GM12878 (cell line): ENCODE measurements around the gene E2F1. TPM values are rescaled to one million over a fixed set of nuclear protein-coding genes. Genes with fewer than 3 reads are reported as not detected.

Source experiments
- ATAC-seq: fragments of 200-7000 bp; cut with Tn5 transposase; 3 replicates; pipeline ENCODE4 v1.9.1; 2020; ENCODE audit warnings: mild to moderate bottlenecking, moderate library complexity
- BruUV-seq: library from RNA; stranded (reverse); fragments of 400-500 nt; replicated peaks from 2 replicates; lab custom pipeline; 2021; lab: Mats Ljungman, UMichigan
- CTCF ChIA-PET: fragments of 300-600 bp; sonication (Branson Sonifier 250); formaldehyde crosslinking; extraction: SDS; loops from one replicate; lab custom pipeline; 2021; ENCODE audit warnings: inconsistent platforms; lab: Yijun Ruan, JAX
- POLR2A ChIA-PET: fragments of 350-600 bp; formaldehyde crosslinking; extraction: SDS; loops from one replicate; lab custom pipeline; 2021; ENCODE audit warnings: inconsistent platforms; lab: Charles Lee
- RAD21 ChIA-PET: fragments of 300-600 bp; sonication (Branson Sonifier 250); formaldehyde crosslinking; loops from one replicate; lab custom pipeline; 2023; ENCODE audit warnings: antibody characterized with exemption; ENCODE audit not compliant: unreplicated experiment; lab: Charles Lee
- SMC1A ChIA-PET: fragments of 300-600 bp; sonication (Branson Sonifier 250); formaldehyde crosslinking; loops from one replicate; lab custom pipeline; 2023; ENCODE audit not compliant: unreplicated experiment, uncharacterized antibody; lab: Charles Lee
- DNase-seq: peaks from one replicate; pipeline ENCODE4 v3.0.0-alpha.2; 2011; ENCODE audit warnings: low read depth, low spot score
- FAIRE-seq: peaks from 3 replicates; lab custom pipeline; 2011; peaks lifted over from hg19 to GRCh38; lab: Jason Lieb, UNC
- H2AFZ ChIP-seq: 2 replicates; pipeline ENCODE4 v1.6.0; 2011; ENCODE audit warnings: low read depth, low read length, control low read depth; ENCODE audit not compliant: control insufficient read depth
- H3K27ac ChIP-seq: 2 replicates; pipeline ENCODE4 v1.5.1; 2011; ENCODE audit warnings: control low read depth; ENCODE audit not compliant: control insufficient read depth, insufficient read depth
- H3K27me3 ChIP-seq, 2 experiments: replicated peaks in 1 of 2; 2 replicates each; pipeline versions ENCODE4 v1.6.0 to v1.6.1; 2011; ENCODE audit warnings: low read length in 1 of 2; ENCODE audit not compliant: control insufficient read depth in 2 of 2, insufficient read depth in 2 of 2
- H3K36me3 ChIP-seq, 2 experiments: 2 replicates each; pipeline ENCODE4 v1.5.1; 2011; ENCODE audit warnings: low read length in 1 of 2; ENCODE audit not compliant: control insufficient read depth in 2 of 2, insufficient read depth in 2 of 2
- H3K4me1 ChIP-seq: 2 replicates; pipeline ENCODE4 v1.6.1; 2011; ENCODE audit warnings: mild to moderate bottlenecking, low read length, moderate library complexity, mixed read lengths; ENCODE audit not compliant: control insufficient read depth, insufficient read depth
- H3K4me2 ChIP-seq: 2 replicates; pipeline ENCODE4 v1.6.0; 2011; ENCODE audit warnings: control low read depth; ENCODE audit not compliant: control insufficient read depth, insufficient read depth
- H3K4me3 ChIP-seq: fragments of 200-600 bp; sonication (generic); 2 replicates; pipeline ENCODE4 v1.5.1; 2016
- H3K79me2 ChIP-seq: 2 replicates; pipeline ENCODE4 v1.6.0; 2011; ENCODE audit warnings: low read length; ENCODE audit not compliant: control insufficient read depth, insufficient read depth
- H3K9ac ChIP-seq: 2 replicates; pipeline ENCODE4 v1.8.0; 2011; ENCODE audit warnings: low read length, control low read depth, mixed read lengths; ENCODE audit not compliant: control insufficient read depth, insufficient read depth
- H3K9me3 ChIP-seq: replicated peaks from 3 replicates; pipeline ENCODE4 v1.5.1; 2011; ENCODE audit warnings: mild to moderate bottlenecking, low read length; ENCODE audit not compliant: control insufficient read depth, insufficient read depth
- H4K20me1 ChIP-seq: 2 replicates; pipeline ENCODE4 v1.6.0; 2011; ENCODE audit not compliant: control insufficient read depth, insufficient read depth
- GABPA ChIP-seq: IDR thresholded peaks from 2 replicates; pipeline ENCODE4 v1.6.1; 2014; ENCODE audit warnings: antibody characterized with exemption, low read depth, mild to moderate bottlenecking, inconsistent platforms
- HDGF ChIP-seq: fragments of 450-650 bp; IDR thresholded peaks from 2 replicates; pipeline ENCODE4 v1.6.1; 2016; ENCODE audit warnings: antibody characterized with exemption
- IKZF1 ChIP-seq: fragments of 450-650 bp; conservative IDR thresholded peaks from 2 replicates; pipeline ENCODE4 v1.6.1; 2017; ENCODE audit warnings: antibody characterized with exemption, mild to moderate bottlenecking
- IRF3 ChIP-seq: fragments of 450-650 bp; IDR thresholded peaks from 2 replicates; pipeline ENCODE4 v1.6.1; 2014; ENCODE audit warnings: mild to moderate bottlenecking
- PAX5 ChIP-seq: IDR thresholded peaks from 2 replicates; pipeline ENCODE4 v1.6.1; 2011; ENCODE audit warnings: low read depth, low read length, borderline replicate concordance
- PAX8 ChIP-seq: fragments of 450-650 bp; IDR thresholded peaks from 2 replicates; pipeline ENCODE4 v1.6.1; 2017; ENCODE audit warnings: mild to moderate bottlenecking, moderate library complexity
- SMC3 ChIP-seq: IDR thresholded peaks from 2 replicates; pipeline ENCODE4 v1.6.1; 2011; ENCODE audit warnings: low read length, improper control_type of control experiment, borderline replicate concordance
- SREBF1 ChIP-seq: IDR thresholded peaks from 2 replicates; pipeline ENCODE4 v1.6.1; 2012; ENCODE audit warnings: mild to moderate bottlenecking, low read length
- TCF7 ChIP-seq: IDR thresholded peaks from 2 replicates; pipeline ENCODE4 v1.6.1; 2014; ENCODE audit warnings: antibody characterized with exemption, borderline replicate concordance
- WGBS: methylation state at CpG from one replicate; pipeline ENCODE4 v1.1.6; 2016; ENCODE audit warnings: low lambda C conversion rate; ENCODE audit not compliant: insufficient replicate concordance, insufficient coverage; ENCODE audit errors: missing lambda C conversion rate; 5-methylcytosine and 5-hydroxymethylcytosine counted together
- in situ Hi-C: fragments of 300-500 bp; cut with MboI; formaldehyde crosslinking; loops from 9 replicates; pipeline ENCODE4 v1.14.3; 2018; ENCODE audit warnings: mixed read lengths
- intact Hi-C: fragments of 100-400 bp; cut with micrococcal nuclease; formaldehyde crosslinking; loops from one replicate; pipeline ENCODE4 v1.14.2; 2022; ENCODE audit not compliant: unreplicated experiment
- polyA plus RNA-seq, 11 experiments: library from polyadenylated mRNA; depleted of rRNA in 4 of 11; unstranded in 6 of 11; stranded (reverse) in 5 of 11; fragments of >200 nt; fragmentation: Nextera tagmentation in 4 of 11; fragmentation: Illumina TruSeq in 1 of 11; extraction: Ambion mirVana in 4 of 11; extraction: Trizol in 1 of 11; gene quantifications; 1 replicate in 1 of 11; 2 replicates in 10 of 11; pipeline versions ENCODE4 v1.2.1 to v1.2.3, GENCODE V29; 2011 to 2016; ENCODE audit warnings: inconsistent platforms in 2 of 11, missing spikeins in 2 of 11, low read depth in 1 of 11
- total RNA-seq, 4 experiments: library from RNA; depleted of rRNA in 3 of 4; stranded (reverse); fragments of >200 nt in 3 of 4; fragmentation: Illumina TruSeq in 1 of 4; extraction: Trizol in 1 of 4; gene quantifications; 2 replicates each; pipeline versions ENCODE4 v1.2.1 to v1.2.3, GENCODE V29; 2013 to 2021
- TF ChIP-seq, protein P1 (sequence below): fragments of 450-650 bp; IDR thresholded peaks from 2 replicates; pipeline ENCODE4 v1.6.1; 2017; ENCODE audit warnings: mild to moderate bottlenecking, moderate library complexity
- TF ChIP-seq, protein P2 (sequence below): fragments of 450-650 bp; IDR thresholded peaks from 2 replicates; pipeline ENCODE4 v1.6.1; 2016; ENCODE audit warnings: mild to moderate bottlenecking

The E2F1 gene
- total and polyA plus RNA-seq, 10 of the 15 experiments (the other 5 are each of a cell fraction or from before 2014, with no cell fraction given): 0.29 to 50.2 (median 19.7) TPM

DNA sequence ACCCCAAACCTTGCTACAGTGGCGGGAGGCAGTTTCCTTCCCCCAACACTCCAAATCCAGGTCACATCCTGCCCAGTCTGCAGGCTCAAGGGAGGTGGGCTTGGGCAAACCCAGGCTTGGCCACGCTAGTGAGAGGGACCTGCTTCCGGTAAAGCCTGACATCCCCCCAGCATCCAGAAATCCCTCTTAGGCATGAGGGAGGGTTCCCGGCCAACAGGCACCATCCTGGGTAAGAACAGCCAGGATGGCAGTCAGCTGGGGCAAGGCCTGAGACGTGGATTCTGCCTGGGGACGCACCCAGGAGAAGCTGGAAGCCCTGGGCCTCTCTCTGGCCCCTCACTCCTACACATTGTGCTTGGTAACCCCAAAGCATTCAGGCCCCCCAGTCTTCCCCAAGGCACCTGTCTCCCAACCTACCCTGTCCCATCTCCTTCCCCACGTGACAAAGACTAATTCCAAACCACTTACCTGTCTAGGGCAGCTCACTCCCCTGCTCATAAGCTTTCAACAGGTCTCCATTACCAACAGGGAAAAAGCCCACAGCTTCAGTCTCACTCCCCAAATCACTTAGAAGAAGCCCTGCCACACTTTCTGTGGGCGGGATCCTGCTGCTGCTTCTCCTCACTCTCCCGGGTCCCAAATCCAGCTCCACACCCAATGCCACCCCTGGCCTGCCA, 22.0 kb downstream of the E2F1 start:
- no peak for TF ChIP-seq IRF3
- TF ChIP-seq GABPA: no peak
- no peak for TF ChIP-seq SREBF1
- TF ChIP-seq PAX5: 0 out of 2 replicates have a peak, but pooled peaks have one; percentile 3
- TF ChIP-seq HDGF: peak; percentile 55; the same call in 1 of the 2 replicates
- no peak for TF ChIP-seq PAX8
- no peak for TF ChIP-seq TCF7
- TF ChIP-seq, protein P1, sequence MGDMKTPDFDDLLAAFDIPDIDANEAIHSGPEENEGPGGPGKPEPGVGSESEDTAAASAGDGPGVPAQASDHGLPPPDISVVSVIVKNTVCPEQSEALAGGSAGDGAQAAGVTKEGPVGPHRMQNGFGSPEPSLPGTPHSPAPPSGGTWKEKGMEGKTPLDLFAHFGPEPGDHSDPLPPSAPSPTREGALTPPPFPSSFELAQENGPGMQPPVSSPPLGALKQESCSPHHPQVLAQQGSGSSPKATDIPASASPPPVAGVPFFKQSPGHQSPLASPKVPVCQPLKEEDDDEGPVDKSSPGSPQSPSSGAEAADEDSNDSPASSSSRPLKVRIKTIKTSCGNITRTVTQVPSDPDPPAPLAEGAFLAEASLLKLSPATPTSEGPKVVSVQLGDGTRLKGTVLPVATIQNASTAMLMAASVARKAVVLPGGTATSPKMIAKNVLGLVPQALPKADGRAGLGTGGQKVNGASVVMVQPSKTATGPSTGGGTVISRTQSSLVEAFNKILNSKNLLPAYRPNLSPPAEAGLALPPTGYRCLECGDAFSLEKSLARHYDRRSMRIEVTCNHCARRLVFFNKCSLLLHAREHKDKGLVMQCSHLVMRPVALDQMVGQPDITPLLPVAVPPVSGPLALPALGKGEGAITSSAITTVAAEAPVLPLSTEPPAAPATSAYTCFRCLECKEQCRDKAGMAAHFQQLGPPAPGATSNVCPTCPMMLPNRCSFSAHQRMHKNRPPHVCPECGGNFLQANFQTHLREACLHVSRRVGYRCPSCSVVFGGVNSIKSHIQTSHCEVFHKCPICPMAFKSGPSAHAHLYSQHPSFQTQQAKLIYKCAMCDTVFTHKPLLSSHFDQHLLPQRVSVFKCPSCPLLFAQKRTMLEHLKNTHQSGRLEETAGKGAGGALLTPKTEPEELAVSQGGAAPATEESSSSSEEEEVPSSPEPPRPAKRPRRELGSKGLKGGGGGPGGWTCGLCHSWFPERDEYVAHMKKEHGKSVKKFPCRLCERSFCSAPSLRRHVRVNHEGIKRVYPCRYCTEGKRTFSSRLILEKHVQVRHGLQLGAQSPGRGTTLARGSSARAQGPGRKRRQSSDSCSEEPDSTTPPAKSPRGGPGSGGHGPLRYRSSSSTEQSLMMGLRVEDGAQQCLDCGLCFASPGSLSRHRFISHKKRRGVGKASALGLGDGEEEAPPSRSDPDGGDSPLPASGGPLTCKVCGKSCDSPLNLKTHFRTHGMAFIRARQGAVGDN: no peak
- TF ChIP-seq IKZF1: no peak
- TF ChIP-seq, protein P2, sequence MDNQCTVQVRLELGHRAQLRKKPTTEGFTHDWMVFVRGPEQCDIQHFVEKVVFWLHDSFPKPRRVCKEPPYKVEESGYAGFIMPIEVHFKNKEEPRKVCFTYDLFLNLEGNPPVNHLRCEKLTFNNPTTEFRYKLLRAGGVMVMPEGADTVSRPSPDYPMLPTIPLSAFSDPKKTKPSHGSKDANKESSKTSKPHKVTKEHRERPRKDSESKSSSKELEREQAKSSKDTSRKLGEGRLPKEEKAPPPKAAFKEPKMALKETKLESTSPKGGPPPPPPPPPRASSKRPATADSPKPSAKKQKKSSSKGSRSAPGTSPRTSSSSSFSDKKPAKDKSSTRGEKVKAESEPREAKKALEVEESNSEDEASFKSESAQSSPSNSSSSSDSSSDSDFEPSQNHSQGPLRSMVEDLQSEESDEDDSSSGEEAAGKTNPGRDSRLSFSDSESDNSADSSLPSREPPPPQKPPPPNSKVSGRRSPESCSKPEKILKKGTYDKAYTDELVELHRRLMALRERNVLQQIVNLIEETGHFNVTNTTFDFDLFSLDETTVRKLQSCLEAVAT: no peak
- TF ChIP-seq SMC3: no peak
- H3K9ac ChIP-seq: peak overlapping the region; percentile 91
- in situ Hi-C loops: no loop called here
- peaks cover 29% of the 10 kb centered on the region for H3K4me1 ChIP-seq
- peaks cover 2% of the 10 kb centered on the region for H3K79me2 ChIP-seq
- ATAC-seq: no peak
- H3K4me2 ChIP-seq: peak overlapping the region; percentile 99
- peak overlapping the region; percentile 88 for H3K27ac ChIP-seq
- intact Hi-C loops: loop anchor here (1.0 to 10.0 kb wide), 2 partner anchors 25 to 461 kb away; no protein-coding TSS in a partner anchor
- SMC1A ChIA-PET: interaction anchor here (0.6 to 1.6 kb wide), 5 partner anchors 11 to 265 kb away, joined by 3 to 4 read pairs (median 4); no protein-coding TSS in a partner anchor
- H3K27me3 ChIP-seq: no peaks in the 10 kb centered on the region
- FAIRE-seq: no peak
- H4K20me1 ChIP-seq: peaks cover 4% of the 10 kb centered on the region; the same call in 1 of the 2 replicates
- 47% methylated on average over 8 of the region's 9 CpGs for WGBS
- no peaks in the 10 kb centered on the region for H3K9me3 ChIP-seq
- no peak for DNase-seq
- peak overlapping the region; percentile 91 for H2AFZ ChIP-seq
- no peaks in the 10 kb centered on the region for H3K36me3 ChIP-seq
- POLR2A ChIA-PET: interaction anchor here (0.9 to 2.4 kb wide), 5 partner anchors 11 to 174 kb away, joined by 3 to 9 read pairs (median 3); partner anchors contain the start of genes CBFA2T2 and PXMP4
- RAD21 ChIA-PET: interaction anchor here (1.0 to 2.2 kb wide), 6 partner anchors 12 to 206 kb away, joined by 3 to 10 read pairs (median 6); partner anchors contain the start of genes CBFA2T2 and ZNF341
- H3K4me3 ChIP-seq: peak overlapping the region; percentile 87
- TSS peak; percentile 83 for BruUV-seq
- CTCF ChIA-PET: interaction anchor here (0.6 to 3.2 kb wide), 8 partner anchors 11 to 219 kb away, joined by 3 to 20 read pairs (median 3); no protein-coding TSS in a partner anchor
